PC-9 (cell line): ENCODE results near the gene GALNT2. TPM values are rescaled to one million over a fixed set of nuclear protein-coding genes. Genes with fewer than 3 reads are reported as not detected.
A peak's percentile ranks its signal among the peaks of the same experiment; 100 is the strongest.

Source experiments
- BruUV-seq: library from RNA; stranded (reverse); fragments of 400-500 nt; replicated peaks from 2 replicates; lab custom pipeline; 2021; lab: Mats Ljungman, UMichigan
- CTCF ChIA-PET: fragments of 300-600 bp; sonication (Branson Sonifier 250); formaldehyde crosslinking; loops from one replicate; lab custom pipeline; 2022; ENCODE audit warnings: antibody characterized with exemption; lab: Charles Lee
- POLR2A ChIA-PET: fragments of 300-600 bp; sonication (Branson Sonifier 250); formaldehyde crosslinking; loops from one replicate; lab custom pipeline; 2022; ENCODE audit warnings: antibody characterized with exemption; ENCODE audit not compliant: unreplicated experiment; lab: Charles Lee
- DNase-seq, 2 experiments: peaks; one replicate each; pipeline versions ENCODE4 v3.0.0 to v3.0.0-alpha.2; 2015 to 2022; ENCODE audit warnings: mixed read lengths in 1 of 2
- H2AFZ ChIP-seq: fragments of 200-600 bp; sonication (generic); 2 replicates; pipeline ENCODE4 v1.8.1; 2017; ENCODE audit warnings: antibody characterized with exemption
- H3F3A ChIP-seq: fragments of 200-600 bp; sonication (generic); 2 replicates; pipeline ENCODE4 v1.8.1; 2017; ENCODE audit warnings: antibody characterized with exemption, mild to moderate bottlenecking, low read depth; ENCODE audit not compliant: insufficient read depth
- H3K27ac ChIP-seq: fragments of 200-600 bp; sonication (generic); 2 replicates; pipeline ENCODE4 v1.6.1; 2016; ENCODE audit warnings: mixed run types
- H3K27me3 ChIP-seq: fragments of 200-600 bp; sonication (generic); 2 replicates; pipeline ENCODE4 v1.6.1; 2016; ENCODE audit warnings: low read depth, mixed run types; ENCODE audit not compliant: insufficient read depth
- H3K36me3 ChIP-seq: fragments of 200-600 bp; sonication (generic); 2 replicates; pipeline ENCODE4 v1.6.1; 2016; ENCODE audit warnings: low read depth, mixed run types
- H3K4me1 ChIP-seq: fragments of 200-600 bp; sonication (generic); replicated peaks from 2 replicates; pipeline ENCODE4 v1.6.1; 2016; ENCODE audit warnings: mixed run types; ENCODE audit not compliant: insufficient read depth
- H3K4me2 ChIP-seq: fragments of 200-600 bp; sonication (generic); 2 replicates; pipeline ENCODE4 v1.6.1; 2017; ENCODE audit warnings: mixed run types
- H3K4me3 ChIP-seq: fragments of 200-600 bp; sonication (generic); 2 replicates; pipeline ENCODE4 v1.6.1; 2016; ENCODE audit warnings: mixed run types
- H3K79me2 ChIP-seq: fragments of 200-600 bp; sonication (generic); 2 replicates; pipeline ENCODE4 v1.6.1; 2017; ENCODE audit warnings: low read depth, mixed run types
- H3K9me2 ChIP-seq: fragments of 200-600 bp; sonication (generic); 2 replicates; pipeline ENCODE4 v1.8.1; 2017; ENCODE audit warnings: mild to moderate bottlenecking; ENCODE audit not compliant: insufficient read depth
- H3K9me3 ChIP-seq: fragments of 200-600 bp; sonication (generic); 2 replicates; pipeline ENCODE4 v1.8.1; 2016; ENCODE audit warnings: low read depth; ENCODE audit not compliant: insufficient read depth
- H4K20me1 ChIP-seq: fragments of 200-600 bp; sonication (generic); 2 replicates; pipeline ENCODE4 v1.8.1; 2017; ENCODE audit not compliant: insufficient read depth
- EZH2 ChIP-seq: fragments of 200-600 bp; sonication (generic); IDR thresholded peaks from 2 replicates; pipeline ENCODE4 v1.8.0; 2017; ENCODE audit warnings: antibody characterized with exemption, low read depth
- intact Hi-C: fragments of 100-400 bp; cut with micrococcal nuclease; formaldehyde crosslinking; loops from one replicate; pipeline ENCODE4 v1.10.0; 2022; ENCODE audit not compliant: unreplicated experiment
- total RNA-seq: library from RNA; stranded (reverse); gene quantifications from 2 replicates; pipeline ENCODE4 v1.2.3, GENCODE V29; 2021
- TF ChIP-seq, protein P1 (sequence below): fragments of 200-600 bp; sonication (generic); conservative IDR thresholded peaks from 2 replicates; pipeline ENCODE4 v1.6.1; 2017; ENCODE audit warnings: mixed run types, antibody characterized with exemption, mild to moderate bottlenecking, moderate library complexity

GALNT2 gene
- total RNA-seq, 1 experiment from 2014 or later: 121 TPM

GRCh38 chr1:230265200-230266115 is 198.4 kb downstream of the GALNT2 start:
- ChIA-PET CTCF (no interaction called here), POLR2A (no interaction called here)
- Histone ChIP-seq H3K36me3 (no peaks in the 10 kb centered on the region), H3K9me2 (no peaks in the 10 kb centered on the region), H3K79me2 (no peaks in the 10 kb centered on the region), H3K4me3 (no peak overlapping the region), H4K20me1 (no peaks in the 10 kb centered on the region; the same call in 1 of the 2 replicates), H3K4me2 (no peak overlapping the region), H3K4me1 (no peaks in the 10 kb centered on the region), H3K27me3 (no peaks in the 10 kb centered on the region), H3K27ac (no peak overlapping the region), H3K9me3 (no peaks in the 10 kb centered on the region), H2AFZ (no peak overlapping the region), H3F3A (no peaks in the 10 kb centered on the region)
- no TSS peak for BruUV-seq
- TF ChIP-seq, protein P1, sequence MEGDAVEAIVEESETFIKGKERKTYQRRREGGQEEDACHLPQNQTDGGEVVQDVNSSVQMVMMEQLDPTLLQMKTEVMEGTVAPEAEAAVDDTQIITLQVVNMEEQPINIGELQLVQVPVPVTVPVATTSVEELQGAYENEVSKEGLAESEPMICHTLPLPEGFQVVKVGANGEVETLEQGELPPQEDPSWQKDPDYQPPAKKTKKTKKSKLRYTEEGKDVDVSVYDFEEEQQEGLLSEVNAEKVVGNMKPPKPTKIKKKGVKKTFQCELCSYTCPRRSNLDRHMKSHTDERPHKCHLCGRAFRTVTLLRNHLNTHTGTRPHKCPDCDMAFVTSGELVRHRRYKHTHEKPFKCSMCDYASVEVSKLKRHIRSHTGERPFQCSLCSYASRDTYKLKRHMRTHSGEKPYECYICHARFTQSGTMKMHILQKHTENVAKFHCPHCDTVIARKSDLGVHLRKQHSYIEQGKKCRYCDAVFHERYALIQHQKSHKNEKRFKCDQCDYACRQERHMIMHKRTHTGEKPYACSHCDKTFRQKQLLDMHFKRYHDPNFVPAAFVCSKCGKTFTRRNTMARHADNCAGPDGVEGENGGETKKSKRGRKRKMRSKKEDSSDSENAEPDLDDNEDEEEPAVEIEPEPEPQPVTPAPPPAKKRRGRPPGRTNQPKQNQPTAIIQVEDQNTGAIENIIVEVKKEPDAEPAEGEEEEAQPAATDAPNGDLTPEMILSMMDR: no peak
- no peak for TF ChIP-seq EZH2
- no peak for DNase-seq
- intact Hi-C loops: loop anchor here (5.0 to 10.0 kb wide), 3 partner anchors 161 to 603 kb away; partner anchors contain the start of gene GALNT2

GRCh38 chr1:230266456-230266855 is 199.4 kb downstream of the GALNT2 start:
- no peaks in the 10 kb centered on the region for H3F3A ChIP-seq
- H3K27me3 ChIP-seq: no peaks in the 10 kb centered on the region
- no peaks in the 10 kb centered on the region for H3K4me1 ChIP-seq
- intact Hi-C loops: loop anchor here (5.0 to 10.0 kb wide), 3 partner anchors 162 to 604 kb away; partner anchors contain the start of gene GALNT2
- no peaks in the 10 kb centered on the region; the same call in 1 of the 2 replicates for H4K20me1 ChIP-seq
- no peaks in the 10 kb centered on the region for H3K9me2 ChIP-seq
- no peaks in the 10 kb centered on the region for H3K9me3 ChIP-seq
- ChIA-PET CTCF (no interaction called here), POLR2A (no interaction called here)
- H3K27ac ChIP-seq: no peak overlapping the region
- no peak for TF ChIP-seq EZH2
- TF ChIP-seq, protein P1: no peak
- DNase-seq: no peak
- H2AFZ ChIP-seq: no peak overlapping the region
- H3K36me3 ChIP-seq: no peaks in the 10 kb centered on the region
- no peak overlapping the region for H3K4me3 ChIP-seq
- no peak overlapping the region for H3K4me2 ChIP-seq
- H3K79me2 ChIP-seq: no peaks in the 10 kb centered on the region
- BruUV-seq: no TSS peak

DNA sequence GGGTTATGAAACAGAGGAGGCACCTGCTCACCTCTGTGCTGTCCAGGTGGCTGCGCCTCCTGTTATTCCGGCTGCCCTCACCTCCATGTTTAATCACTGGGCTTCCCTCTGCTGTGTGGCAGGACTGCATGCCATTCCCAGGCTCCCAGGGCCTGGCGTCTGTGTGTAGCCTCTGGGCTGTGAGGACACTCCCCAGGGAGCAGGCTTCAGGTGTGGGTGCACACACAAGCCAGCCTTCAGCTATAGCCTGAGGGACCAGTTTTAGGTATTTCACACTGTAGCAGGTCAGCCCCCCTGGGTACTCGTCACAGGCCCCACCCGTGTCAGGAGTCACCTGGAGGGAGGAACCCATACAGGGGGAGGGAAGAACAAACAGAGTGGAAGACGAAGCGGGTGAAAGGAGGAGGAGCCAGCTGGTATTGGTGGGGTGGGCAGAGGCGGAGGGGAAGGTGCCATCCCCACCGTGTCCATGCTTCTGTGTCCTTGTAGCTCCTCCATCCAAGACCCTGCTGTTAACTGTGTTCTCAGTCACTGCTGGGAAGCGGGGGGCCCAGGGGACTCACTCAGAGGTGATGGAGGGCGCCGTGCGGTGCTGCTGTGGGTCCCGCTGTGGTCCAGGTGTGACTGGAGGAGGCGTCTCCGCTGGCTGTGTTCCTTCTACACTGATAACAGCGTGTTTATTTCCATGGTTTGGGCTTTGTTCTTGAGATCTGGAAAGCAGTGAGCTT is 200.5 kb downstream of the GALNT2 start:
- ChIA-PET POLR2A (no interaction called here), CTCF (interaction anchor here (0.7 kb wide), 1 partner anchor 184 kb away, joined by 5 read pairs; no protein-coding TSS in a partner anchor)
- BruUV-seq: no TSS peak
- intact Hi-C loops: loop anchor here (5.0 to 10.0 kb wide), 3 partner anchors 163 to 605 kb away; partner anchors contain the start of gene GALNT2
- Histone ChIP-seq H3K27ac (no peak overlapping the region), H3K36me3 (no peaks in the 10 kb centered on the region), H3K79me2 (no peaks in the 10 kb centered on the region), H3K9me3 (no peaks in the 10 kb centered on the region), H3K4me3 (no peak overlapping the region), H2AFZ (no peak overlapping the region), H3K4me2 (no peak overlapping the region), H3K9me2 (no peaks in the 10 kb centered on the region), H4K20me1 (no peaks in the 10 kb centered on the region; the same call in 1 of the 2 replicates), H3K27me3 (no peaks in the 10 kb centered on the region), H3K4me1 (no peaks in the 10 kb centered on the region), H3F3A (no peaks in the 10 kb centered on the region)
- TF ChIP-seq EZH2: no peak
- TF ChIP-seq, protein P1: no peak
- peak in 1 of 2 experiments; percentile 10 for DNase-seq
